ENCODE data around the gene HRAS. TPM values are rescaled to one million over a fixed set of nuclear protein-coding genes. Genes with fewer than 3 reads are reported as not detected.

The HRAS gene
- polyA plus RNA-seq, 2 of the 4 experiments (the other 2 are of a cell fraction) = 56.3 to 86.9 TPM

- H3K4me2 ChIP-seq = no peak overlapping the region
- WGBS (ENCODE audit: missing lambda C conversion rate) = 100% methylated on average over 2 of the region's 12 CpGs
- ChIA-PET CTCF (interaction anchor here (0.7 to 1.3 kb wide), 4 partner anchors 14 to 208 kb away, joined by 3 to 4 read pairs (median 4); no protein-coding TSS in a partner anchor), POLR2A (interaction anchor here (0.6 to 1.0 kb wide), 3 partner anchors 24 to 438 kb away, joined by 3 to 5 read pairs (median 3); partner anchors contain the start of gene DEAF1)
- no peak overlapping the region; a peak in 1 of 6 replicates for H3K27ac ChIP-seq
- H3K4me3 ChIP-seq = no peak overlapping the region
- no peak for ATAC-seq
- H3K4me1 ChIP-seq = peaks cover 14% of the 10 kb centered on the region; the same call in 2 of the 3 replicates
- no peaks in the 10 kb centered on the region for H3K9me3 ChIP-seq
- TF ChIP-seq RNF2 (IDR thresholded peaks at IDR 0.05; ENCODE audit: borderline replicate concordance, low read depth) (no peak), RFX5 (IDR thresholded peaks at IDR 0.05) (no peak), PBX3 (IDR thresholded peaks at IDR 0.05) (no peak), PHF8 (IDR thresholded peaks at IDR 0.05; ENCODE audit: borderline replicate concordance, low read depth) (no peak), CHD4 (IDR thresholded peaks at IDR 0.05; ENCODE audit: borderline replicate concordance) (no peak), SMC3 (IDR thresholded peaks at IDR 0.05) (no peak), BHLHE40 (IDR thresholded peaks at IDR 0.05; ENCODE audit: low read depth, low read length) (no peak), HEYL (CRISPR knock-in tag; IDR thresholded peaks at IDR 0.05) (no peak), HDAC2 (IDR thresholded peaks at IDR 0.05) (no peak)
- TF ChIP-seq, protein P1, sequence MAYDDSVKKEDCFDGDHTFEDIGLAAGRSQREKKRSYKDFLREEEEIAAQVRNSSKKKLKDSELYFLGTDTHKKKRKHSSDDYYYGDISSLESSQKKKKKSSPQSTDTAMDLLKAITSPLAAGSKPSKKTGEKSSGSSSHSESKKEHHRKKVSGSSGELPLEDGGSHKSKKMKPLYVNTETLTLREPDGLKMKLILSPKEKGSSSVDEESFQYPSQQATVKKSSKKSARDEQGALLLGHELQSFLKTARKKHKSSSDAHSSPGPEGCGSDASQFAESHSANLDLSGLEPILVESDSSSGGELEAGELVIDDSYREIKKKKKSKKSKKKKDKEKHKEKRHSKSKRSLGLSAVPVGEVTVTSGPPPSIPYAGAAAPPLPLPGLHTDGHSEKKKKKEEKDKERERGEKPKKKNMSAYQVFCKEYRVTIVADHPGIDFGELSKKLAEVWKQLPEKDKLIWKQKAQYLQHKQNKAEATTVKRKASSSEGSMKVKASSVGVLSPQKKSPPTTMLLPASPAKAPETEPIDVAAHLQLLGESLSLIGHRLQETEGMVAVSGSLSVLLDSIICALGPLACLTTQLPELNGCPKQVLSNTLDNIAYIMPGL (CRISPR knock-in tag; IDR thresholded peaks at IDR 0.05; ENCODE audit: borderline replicate concordance) = no peak
- no peak for FAIRE-seq
- no peak for DNase-seq (ENCODE audit: low read depth in 1 of 2, low spot score in 1 of 2)
Observed at GRCh38 chr11:551596-551995, 16.2 kb upstream of the HRAS start.

DNA sequence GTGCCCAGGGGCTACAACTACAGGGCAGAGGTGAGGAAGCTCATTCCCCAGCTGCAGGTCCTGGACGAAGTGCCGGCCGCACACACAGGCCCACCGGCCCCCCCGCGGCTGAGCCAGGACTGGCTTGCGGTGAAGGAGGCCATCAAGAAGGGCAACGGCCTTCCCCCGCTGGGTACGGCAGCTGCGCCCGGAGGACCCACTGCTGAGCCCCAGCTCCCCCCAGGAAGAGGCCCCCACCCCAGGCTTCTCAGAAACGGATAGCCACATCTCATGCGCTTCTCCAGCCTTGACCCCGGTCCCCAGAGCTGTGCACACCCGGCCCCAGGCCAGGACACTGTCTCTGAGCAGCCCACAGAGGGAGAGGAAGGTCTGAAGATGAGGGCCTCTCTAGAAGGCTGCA, 15.8 kb upstream of the HRAS start:
- POLR2A ChIA-PET = interaction anchor here (0.6 kb wide), 2 partner anchors 144 to 438 kb away, joined by 3 to 5 read pairs; partner anchors contain the start of gene DEAF1
- CTCF ChIA-PET = interaction anchor here (0.7 to 1.3 kb wide), 4 partner anchors 15 to 208 kb away, joined by 3 to 4 read pairs (median 4); no protein-coding TSS in a partner anchor
- no peaks in the 10 kb centered on the region for H3K9me3 ChIP-seq
- no peak for DNase-seq (ENCODE audit: low read depth in 1 of 2, low spot score in 1 of 2)
- no peak for FAIRE-seq
- ATAC-seq = no peak
- H3K4me3 ChIP-seq = no peak overlapping the region
- H3K4me2 ChIP-seq = no peak overlapping the region
- H3K4me1 ChIP-seq = peaks cover 14% of the 10 kb centered on the region; the same call in 2 of the 3 replicates
- no peak for TF ChIP-seq NFE2L2 (conservative IDR thresholded peaks at IDR 0.05; ENCODE audit: low read length)
- TF ChIP-seq MYC (IDR thresholded peaks at IDR 0.05; ENCODE audit: borderline replicate concordance, low read length) = no peak
- TF ChIP-seq CBX2 (IDR thresholded peaks at IDR 0.05; ENCODE audit: borderline replicate concordance, low read depth) = no peak
- WGBS (ENCODE audit: missing lambda C conversion rate) = 77% methylated on average over 7 of the region's 16 CpGs
- no peak overlapping the region; a peak in 1 of 6 replicates for H3K27ac ChIP-seq

GRCh38 chr11:550746-551085, 15.3 kb upstream of the HRAS start:
- Histone ChIP-seq H3K9me3 (no peaks in the 10 kb centered on the region), H3K27ac (no peak overlapping the region), H3K4me1 (peaks cover 13% of the 10 kb centered on the region; the same call in 2 of the 3 replicates), H3K4me2 (no peak overlapping the region), H3K4me3 (no peak overlapping the region)
- TF ChIP-seq SMC3 (IDR thresholded peaks at IDR 0.05) (no peak), MAFK (IDR thresholded peaks at IDR 0.05; ENCODE audit: partially characterized antibody) (peak; percentile 58)
- ATAC-seq (no peak), FAIRE-seq (no peak), DNase-seq (ENCODE audit: low read depth in 1 of 2, low spot score in 1 of 2) (no peak)
- ChIA-PET CTCF (interaction anchor here (1.1 to 1.2 kb wide), 2 partner anchors 15 to 20 kb away, joined by 4 read pairs; no protein-coding TSS in a partner anchor), POLR2A (interaction anchor here (0.6 kb wide), 2 partner anchors 144 to 438 kb away, joined by 3 to 5 read pairs; partner anchors contain the start of gene DEAF1)
- WGBS (ENCODE audit: missing lambda C conversion rate) = no CpG with 5 or more reads among the region's 5 CpGs

DNA sequence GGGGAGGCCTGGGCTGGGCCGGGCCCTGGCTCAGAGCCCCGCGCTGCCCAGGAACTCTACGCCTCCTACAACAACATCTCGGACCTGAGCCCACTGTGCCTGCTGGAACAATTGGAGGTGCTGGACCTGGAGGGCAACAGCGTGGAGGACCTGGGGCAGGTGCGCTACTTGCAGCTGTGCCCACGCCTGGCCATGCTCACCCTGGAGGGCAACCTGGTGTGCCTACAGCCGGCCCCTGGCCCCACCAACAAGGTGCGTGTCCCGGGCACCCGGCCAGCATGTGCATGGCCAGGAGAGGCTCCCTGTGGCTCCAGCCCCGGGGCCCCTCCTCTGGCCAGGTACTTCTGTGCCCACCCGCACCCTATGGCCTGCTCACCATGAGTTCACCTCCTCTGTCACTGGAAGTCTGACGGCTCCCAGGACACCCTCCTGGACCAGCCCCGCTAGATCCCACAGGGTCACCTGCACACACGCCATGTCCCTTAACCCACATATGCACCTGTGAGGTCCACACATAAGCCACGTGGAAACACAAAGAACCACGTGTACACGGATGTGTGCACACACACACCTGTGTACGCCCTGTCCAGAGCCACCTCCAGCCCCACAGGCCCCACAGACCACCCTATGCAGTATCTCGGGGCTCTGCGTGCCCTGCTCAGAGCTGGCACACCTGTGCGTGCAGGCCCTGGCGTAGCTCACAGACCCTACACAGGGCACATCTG, 14.8 kb upstream of the HRAS start:
- Histone ChIP-seq H3K4me1 (peaks cover 8% of the 10 kb centered on the region; the same call in 2 of the 3 replicates), H3K4me2 (no peak overlapping the region), H3K4me3 (no peak overlapping the region), H3K9me3 (no peaks in the 10 kb centered on the region), H3K27ac (no peak overlapping the region)
- no peak for DNase-seq (ENCODE audit: low read depth in 1 of 2, low spot score in 1 of 2)
- no peak for ATAC-seq
- CTCF ChIA-PET = no interaction called here
- TF ChIP-seq CBX2 (IDR thresholded peaks at IDR 0.05; ENCODE audit: borderline replicate concordance, low read depth) = no peak
- TF ChIP-seq ESRRA (IDR thresholded peaks at IDR 0.05; ENCODE audit: borderline replicate concordance, low read length) = no peak
- TF ChIP-seq RCOR1 (IDR thresholded peaks at IDR 0.05; ENCODE audit: low read depth, low read length) = no peak
- POLR2A ChIA-PET = no interaction called here
- WGBS (ENCODE audit: missing lambda C conversion rate) = 86% methylated on average over 12 of the region's 25 CpGs
- no peak for FAIRE-seq

Measured in A549 (cell line).